Fibroblast of skin of right quadriceps (primary cell): ENCODE results near the gene RAB3B.
"Not testable (repeated sequence)": the region's sequence is repeated elsewhere in the genome, so short reads cannot be mapped to it uniquely, and the experiment has no call there.

Source experiments
- DNase-seq: peaks from one replicate; pipeline ENCODE4 v3.0.0-alpha.2; 2013

The RAB3B gene

GRCh38 chr1:51988254-51988653, 2.2 kb downstream of the RAB3B start:
- no peak for DNase-seq

GRCh38 chr1:51986718-51987117, 3.8 kb downstream of the RAB3B start:
- DNase-seq = no peak

GRCh38 chr1:51982161-51982560, 8.3 kb downstream of the RAB3B start:
- DNase-seq = no peak

- no peak for DNase-seq
Measured at GRCh38 chr1:51981555-51981954, 8.9 kb downstream of the RAB3B start.

- DNase-seq = no peak
Measured at GRCh38 chr1:51978099-51978498, 12.4 kb downstream of the RAB3B start.

GRCh38 chr1:51976846-51977602, 13.5 kb downstream of the RAB3B start:
- DNase-seq = no peak

GRCh38 chr1:51973587-51974474, 16.7 kb downstream of the RAB3B start:
- no peak for DNase-seq

GRCh38 chr1:51969038-51969705, 21.3 kb downstream of the RAB3B start:
- DNase-seq = peak; percentile 93

GRCh38 chr1:51968632-51969031, 21.9 kb downstream of the RAB3B start:
- no peak for DNase-seq

GRCh38 chr1:51967213-51967791, 23.2 kb downstream of the RAB3B start:
- DNase-seq = not testable (repeated sequence)

- no peak for DNase-seq
Measured at GRCh38 chr1:51966559-51966958, 23.9 kb downstream of the RAB3B start.

- no peak for DNase-seq
Measured at GRCh38 chr1:51964309-51964696, 26.2 kb downstream of the RAB3B start.

- no peak for DNase-seq
Measured at GRCh38 chr1:51963592-51964308, 26.8 kb downstream of the RAB3B start.

GRCh38 chr1:51962486-51963356, 27.8 kb downstream of the RAB3B start:
- DNase-seq = no peak

- no peak for DNase-seq
Measured at GRCh38 chr1:51961954-51962353, 28.5 kb downstream of the RAB3B start.

GRCh38 chr1:51961231-51961630, 29.3 kb downstream of the RAB3B start:
- no peak for DNase-seq

- no peak for DNase-seq
Measured at GRCh38 chr1:51960262-51960661, 30.2 kb downstream of the RAB3B start.

GRCh38 chr1:51958824-51959223, 31.7 kb downstream of the RAB3B start:
- DNase-seq = no peak

- no peak for DNase-seq
Measured at GRCh38 chr1:51957618-51958017, 32.9 kb downstream of the RAB3B start.

GRCh38 chr1:51956528-51957509, 33.7 kb downstream of the RAB3B start:
- DNase-seq = peak; percentile 55
